K562 (cell line): Measurements from ENCODE around the gene HAUS2. TPM values are rescaled to one million over a fixed set of nuclear protein-coding genes. Genes with fewer than 3 reads are reported as not detected.

Experiments
- CBX2 ChIP-seq: fragments of 200-600 bp; sonication (generic); IDR thresholded peaks from one replicate; pipeline ENCODE4 v1.6.1; 2012; ENCODE audit warnings: mild to moderate bottlenecking, low read length, inconsistent platforms; ENCODE audit not compliant: insufficient read depth, poor library complexity, severe bottlenecking
- CREB5 ChIP-seq: fragments of 250-450 bp; sonication (Bioruptor Pico); IDR thresholded peaks from 2 replicates; pipeline ENCODE4 v1.5.0; 2020; ENCODE audit warnings: mild to moderate bottlenecking
- CTCF ChIP-seq, 3 experiments: IDR thresholded peaks in 2 of 3; conservative IDR thresholded peaks in 1 of 3; 2 replicates each; pipeline ENCODE4 v1.5.1; 2011 to 2012; ENCODE audit warnings: low read length in 3 of 3, mild to moderate bottlenecking in 3 of 3, control low read depth in 2 of 3, improper control_type of control experiment in 1 of 3, inconsistent platforms in 1 of 3, low read depth in 1 of 3, mixed read lengths in 1 of 3, moderate library complexity in 1 of 3; ENCODE audit not compliant: insufficient read depth in 2 of 3
- E2F1 ChIP-seq: sonication (generic); formaldehyde crosslinking; IDR thresholded peaks from 2 replicates; pipeline ENCODE4 v1.8.1; 2023; ENCODE audit warnings: mild to moderate bottlenecking, missing genetic modification reagents, moderate library complexity
- ESRRA ChIP-seq: fragments of 450-650 bp; IDR thresholded peaks from 2 replicates; pipeline ENCODE4 v1.6.1; 2014; ENCODE audit warnings: low read depth, mild to moderate bottlenecking, moderate library complexity, borderline replicate concordance
- HMG20B ChIP-seq: fragments of 250-450 bp; sonication (Bioruptor Pico); IDR thresholded peaks from 2 replicates; pipeline ENCODE4 v1.5.0; 2021; ENCODE audit warnings: mild to moderate bottlenecking
- IFI16 ChIP-seq: fragments of 250-450 bp; sonication (Bioruptor Pico); IDR thresholded peaks from 2 replicates; pipeline ENCODE4 v2.1.2; 2022; ENCODE audit warnings: mild to moderate bottlenecking, inconsistent platforms
- MTA2 ChIP-seq: fragments of 450-650 bp; IDR thresholded peaks from 2 replicates; pipeline ENCODE4 v1.6.1; 2016; ENCODE audit warnings: low read depth
- NFE2 ChIP-seq: IDR thresholded peaks from 2 replicates; pipeline ENCODE4 v1.6.1; 2014; ENCODE audit warnings: antibody characterized with exemption, low read depth
- NR2C1 ChIP-seq, 2 experiments: fragments of 450-650 bp; IDR thresholded peaks; 2 replicates each; pipeline ENCODE4 v1.6.1; 2017; ENCODE audit warnings: mild to moderate bottlenecking in 2 of 2, antibody characterized with exemption in 1 of 2, inconsistent platforms in 1 of 2, missing compliant biosample characterization in 1 of 2, missing genetic modification characterization in 1 of 2
- SMARCA4 ChIP-seq: fragments of 450-650 bp; IDR thresholded peaks from 2 replicates; pipeline ENCODE4 v1.6.1; 2016
- TOE1 ChIP-seq, 2 experiments: fragments of 450-650 bp in 1 of 2; sonication (generic) in 1 of 2; formaldehyde crosslinking in 1 of 2; IDR thresholded peaks; 2 replicates each; pipeline versions ENCODE4 v1.7.1 to v1.8.0; 2016 to 2022; ENCODE audit warnings: borderline replicate concordance in 2 of 2, mild to moderate bottlenecking in 2 of 2, antibody characterized with exemption in 1 of 2, inconsistent platforms in 1 of 2, low read depth in 1 of 2, missing genetic modification reagents in 1 of 2, moderate library complexity in 1 of 2
- XRCC5 ChIP-seq: fragments of 200-400 bp; formaldehyde crosslinking; IDR thresholded peaks from 2 replicates; pipeline ENCODE4 v1.6.1; 2017; ENCODE audit warnings: low read depth, mild to moderate bottlenecking, low read length
- ZBTB11 ChIP-seq, 3 experiments: fragments of 200-800 bp in 1 of 3; fragments of 250-450 bp in 1 of 3; fragments of 450-650 bp in 1 of 3; sonication (Bioruptor Pico) in 1 of 3; sonication (Bioruptor generic) in 1 of 3; formaldehyde crosslinking in 1 of 3; IDR thresholded peaks; 2 replicates each; pipeline versions ENCODE4 v1.6.1 to v1.8.0; 2016 to 2022; ENCODE audit warnings: mild to moderate bottlenecking in 2 of 3, missing genetic modification characterization in 2 of 3, missing compliant biosample characterization in 1 of 3, moderate library complexity in 1 of 3
- ZNF175 ChIP-seq: fragments of 200-800 bp; sonication (Bioruptor generic); IDR thresholded peaks from 2 replicates; pipeline ENCODE4 v1.6.1; 2016; ENCODE audit warnings: low read depth, mild to moderate bottlenecking, missing genetic modification characterization, missing compliant biosample characterization
- ZNF324 ChIP-seq: fragments of 250-450 bp; sonication (Bioruptor Pico); IDR thresholded peaks from 2 replicates; pipeline ENCODE4 v1.4.0; 2020; ENCODE audit warnings: mild to moderate bottlenecking
- polyA plus RNA-seq, 8 experiments: library from polyadenylated mRNA; depleted of rRNA in 4 of 8; stranded (reverse) in 5 of 8; unstranded in 3 of 8; fragments of >200 nt; fragmentation: Nextera tagmentation in 2 of 8; fragmentation: Illumina TruSeq in 1 of 8; extraction: Ambion mirVana in 2 of 8; extraction: Trizol in 1 of 8; gene quantifications; 2 replicates each; pipeline versions ENCODE4 v1.2.1 to v1.2.3, GENCODE V29; 2011 to 2014; ENCODE audit warnings: inconsistent platforms in 1 of 8, missing spikeins in 1 of 8
- total RNA-seq, 7 experiments: library from RNA; depleted of rRNA in 6 of 7; stranded (reverse); fragments of >200 nt in 6 of 7; fragmentation: Illumina TruSeq in 2 of 7; extraction: Trizol in 2 of 7; gene quantifications; 2 replicates each; pipeline versions ENCODE4 v1.2.1 to v1.2.3, GENCODE V29; 2011 to 2021; ENCODE audit warnings: low replicate concordance in 1 of 7

Gene HAUS2
- total and polyA plus RNA-seq, 9 of the 15 experiments (the other 6 are each of a cell fraction or from before 2014, with no cell fraction given), result 30.6 to 64.9 (median 54.1) TPM

- TF ChIP-seq ZBTB11 (CRISPR knock-in tag; IDR thresholded peaks at IDR 0.05) (no peak), CBX2 (no peak), XRCC5 (no peak), HMG20B (CRISPR knock-in tag) (no peak), CTCF (IDR thresholded peaks at IDR 0.05 in 2 of 3, conservative IDR thresholded peaks at IDR 0.05 in 1 of 3; ENCODE audit: insufficient read depth in 2 of 3, low read depth in 1 of 3, low read length in 3 of 3) (peak in 2 of 3 experiments; percentile 13 to 34; a peak in 3 of 6 replicates), ESRRA (peak; percentile 56; the same call in 1 of the 2 replicates), NR2C1 (IDR thresholded peaks at IDR 0.05) (no peak), NR2C1 (tag; IDR thresholded peaks at IDR 0.05) (no peak), E2F1 (no peak), NFE2 (no peak), IFI16 (CRISPR knock-in tag) (no peak), SMARCA4 (peak; percentile 53; the same call in 1 of the 2 replicates), MTA2 (no peak), TOE1 (IDR thresholded peaks at IDR 0.05; ENCODE audit: borderline replicate concordance) (no peak), TOE1 (CRISPR knock-in tag; IDR thresholded peaks at IDR 0.05; ENCODE audit: borderline replicate concordance, low read depth) (no peak), ZNF175 (CRISPR knock-in tag) (no peak), CREB5 (CRISPR knock-in tag) (no peak), ZNF324 (CRISPR knock-in tag) (no peak)
Measured at GRCh38 chr15:42508263-42508690, 40.4 kb upstream of the HAUS2 start (continued).
